ENCODE data around the gene ZNF277. TPM values are rescaled to one million over a fixed set of nuclear protein-coding genes. Genes with fewer than 3 reads are reported as not detected.

The ZNF277 gene
- total RNA-seq, 2 experiments from 2014 or later, result 14.8 to 15.6 TPM

- DNase-seq (no peak), ATAC-seq (no peak)
- H3K36me3 Mint-ChIP-seq (ENCODE audit: low read depth), result no peaks in the 10 kb centered on the region
- ChIA-PET POLR2A (interaction anchor here (0.7 kb wide), 1 partner anchor 239 kb away, joined by 4 read pairs; no protein-coding TSS in a partner anchor), CTCF (no interaction called here)
- no peak overlapping the region for H3K4me3 Mint-ChIP-seq
- H3K4me1 Mint-ChIP-seq (ENCODE audit: low read depth), result peaks cover 10% of the 10 kb centered on the region
- no peak overlapping the region for H3K27ac Mint-ChIP-seq
- no peaks in the 10 kb centered on the region for H3K9me3 Mint-ChIP-seq (ENCODE audit: insufficient read depth)
- no peaks in the 10 kb centered on the region for H3K27me3 Mint-ChIP-seq (ENCODE audit: low read depth)
Measured at GRCh38 chr7:112266141-112266540, 59.6 kb downstream of the ZNF277 start.

DNA sequence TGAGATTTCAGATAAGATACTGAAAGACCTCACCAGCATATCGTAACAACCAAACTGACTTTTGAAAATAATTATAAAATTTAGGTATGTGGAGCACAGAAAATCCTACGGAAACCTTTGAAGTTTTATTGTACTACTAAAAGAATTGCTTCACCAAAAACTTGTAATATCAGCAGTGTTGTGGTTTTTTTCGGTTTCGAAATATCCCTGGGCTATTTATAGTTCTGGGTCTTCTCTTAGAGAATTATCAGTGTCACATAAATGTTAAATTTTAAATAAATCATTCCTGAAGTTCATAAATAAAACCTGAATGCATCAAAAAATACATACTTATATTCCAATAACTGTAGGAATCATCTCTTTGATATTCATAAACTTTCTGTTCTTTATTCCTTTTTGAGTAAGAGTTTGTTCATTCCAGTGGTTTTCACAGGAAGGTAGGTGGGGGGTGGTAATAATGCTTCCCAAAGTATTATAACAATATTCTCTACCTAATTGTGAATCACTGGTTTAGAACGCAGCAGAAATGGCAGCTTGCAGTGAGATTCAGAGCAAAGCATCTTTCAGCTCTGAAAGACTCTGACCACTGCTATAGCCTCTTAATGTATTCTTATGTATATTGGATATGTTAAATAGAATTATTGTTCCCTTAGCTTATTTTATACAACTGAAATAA lies 60.2 kb downstream of the ZNF277 start:
- ChIA-PET POLR2A (no interaction called here), CTCF (interaction anchor here (1.8 kb wide), 1 partner anchor 12 kb away, joined by 4 read pairs; no protein-coding TSS in a partner anchor)
- Mint-ChIP-seq H3K4me1 (ENCODE audit: low read depth) (peaks cover 10% of the 10 kb centered on the region), H3K4me3 (no peak overlapping the region), H3K27ac (no peak overlapping the region), H3K9me3 (ENCODE audit: insufficient read depth) (no peaks in the 10 kb centered on the region), H3K27me3 (ENCODE audit: low read depth) (no peaks in the 10 kb centered on the region), H3K36me3 (ENCODE audit: low read depth) (no peaks in the 10 kb centered on the region)
- no peak for ATAC-seq
- DNase-seq, result no peak

- Mint-ChIP-seq H3K27me3 (ENCODE audit: low read depth) (no peaks in the 10 kb centered on the region), H3K4me1 (ENCODE audit: low read depth) (peaks cover 13% of the 10 kb centered on the region), H3K4me3 (no peak overlapping the region), H3K27ac (no peak overlapping the region), H3K36me3 (ENCODE audit: low read depth) (no peaks in the 10 kb centered on the region), H3K9me3 (ENCODE audit: insufficient read depth) (no peaks in the 10 kb centered on the region)
- ChIA-PET POLR2A (no interaction called here), CTCF (interaction anchor here (1.8 kb wide), 1 partner anchor 13 kb away, joined by 4 read pairs; no protein-coding TSS in a partner anchor)
- no peak for DNase-seq
- ATAC-seq, result no peak
Measured at GRCh38 chr7:112267944-112268691, 61.6 kb downstream of the ZNF277 start.

DNA sequence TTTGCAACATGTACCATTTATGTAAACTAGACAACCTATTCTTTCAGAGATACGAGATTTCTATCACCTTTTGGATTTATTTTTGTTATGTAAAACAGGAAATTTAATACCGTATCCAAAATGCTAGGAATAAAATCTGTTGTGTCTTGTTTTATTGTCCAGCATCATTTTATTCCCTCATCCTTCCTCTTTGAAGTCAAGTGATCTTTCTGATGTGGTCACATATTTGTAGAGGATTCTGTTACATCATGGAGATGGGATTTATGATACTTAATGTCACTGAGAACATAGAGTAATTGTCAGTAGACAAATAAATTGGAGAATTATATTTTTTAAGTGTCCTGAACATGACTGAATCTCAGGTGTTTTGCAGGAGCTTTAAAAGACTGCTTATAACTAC lies 64.7 kb downstream of the ZNF277 start:
- no peak for DNase-seq
- POLR2A ChIA-PET, result no interaction called here
- CTCF ChIA-PET, result no interaction called here
- Mint-ChIP-seq H3K27me3 (ENCODE audit: low read depth) (no peaks in the 10 kb centered on the region), H3K4me3 (no peak overlapping the region), H3K27ac (no peak overlapping the region), H3K4me1 (ENCODE audit: low read depth) (peaks cover 9% of the 10 kb centered on the region), H3K9me3 (ENCODE audit: insufficient read depth) (no peaks in the 10 kb centered on the region), H3K36me3 (ENCODE audit: low read depth) (no peaks in the 10 kb centered on the region)
- ATAC-seq, result no peak

DNA sequence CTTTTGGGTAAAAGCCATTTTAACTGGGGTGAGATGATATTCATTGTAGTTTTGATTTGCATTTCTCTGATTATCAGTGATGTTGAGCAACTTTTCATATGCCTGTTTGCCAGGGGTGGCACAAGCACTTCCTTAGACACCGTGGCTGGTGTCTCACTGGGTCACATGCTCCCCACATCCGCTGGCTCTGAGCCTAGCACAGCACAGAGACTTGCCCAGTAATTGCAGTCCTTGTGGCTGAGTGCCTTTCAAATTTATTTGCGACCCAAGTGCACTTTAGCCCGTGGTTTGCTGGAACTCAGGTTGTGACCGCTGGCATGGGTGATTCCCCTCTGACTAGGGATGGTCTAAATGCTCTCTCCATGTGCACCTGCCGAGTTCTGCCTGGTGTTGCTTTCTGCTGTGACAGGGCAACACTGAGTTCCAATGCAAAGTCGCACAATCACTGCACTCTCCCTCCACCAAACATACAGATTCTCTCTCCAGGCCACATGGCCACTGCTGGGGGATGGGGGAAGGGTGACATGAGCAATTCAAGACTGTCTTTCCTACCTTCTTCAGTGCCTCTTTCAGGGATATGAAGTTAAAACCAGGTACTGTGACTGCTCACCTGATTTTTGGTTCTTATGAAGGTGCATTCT lies 66.5 kb downstream of the ZNF277 start:
- ATAC-seq (no peak), DNase-seq (peak; percentile 22)
- CTCF ChIA-PET, result no interaction called here
- POLR2A ChIA-PET, result no interaction called here
- no peaks in the 10 kb centered on the region for H3K9me3 Mint-ChIP-seq (ENCODE audit: insufficient read depth)
- no peaks in the 10 kb centered on the region for H3K27me3 Mint-ChIP-seq (ENCODE audit: low read depth)
- peaks cover 3% of the 10 kb centered on the region for H3K4me1 Mint-ChIP-seq (ENCODE audit: low read depth)
- H3K4me3 Mint-ChIP-seq, result no peak overlapping the region
- no peak overlapping the region for H3K27ac Mint-ChIP-seq
- no peaks in the 10 kb centered on the region for H3K36me3 Mint-ChIP-seq (ENCODE audit: low read depth)

GRCh38 chr7:112279042-112279441 lies 72.5 kb downstream of the ZNF277 start:
- Mint-ChIP-seq H3K27me3 (ENCODE audit: low read depth) (no peaks in the 10 kb centered on the region), H3K4me1 (ENCODE audit: low read depth) (no peaks in the 10 kb centered on the region), H3K36me3 (ENCODE audit: low read depth) (no peaks in the 10 kb centered on the region), H3K27ac (no peak overlapping the region), H3K4me3 (no peak overlapping the region), H3K9me3 (ENCODE audit: insufficient read depth) (no peaks in the 10 kb centered on the region)
- POLR2A ChIA-PET, result no interaction called here
- ATAC-seq (no peak), DNase-seq (no peak)
- CTCF ChIA-PET, result no interaction called here

GRCh38 chr7:112280267-112280666 lies 73.8 kb downstream of the ZNF277 start:
- no peaks in the 10 kb centered on the region for H3K4me1 Mint-ChIP-seq (ENCODE audit: low read depth)
- ATAC-seq, result no peak
- no peaks in the 10 kb centered on the region for H3K9me3 Mint-ChIP-seq (ENCODE audit: insufficient read depth)
- H3K27me3 Mint-ChIP-seq (ENCODE audit: low read depth), result no peaks in the 10 kb centered on the region
- H3K27ac Mint-ChIP-seq, result no peak overlapping the region
- no peaks in the 10 kb centered on the region for H3K36me3 Mint-ChIP-seq (ENCODE audit: low read depth)
- no peak for DNase-seq
- ChIA-PET POLR2A (no interaction called here), CTCF (no interaction called here)
- no peak overlapping the region for H3K4me3 Mint-ChIP-seq

DNA sequence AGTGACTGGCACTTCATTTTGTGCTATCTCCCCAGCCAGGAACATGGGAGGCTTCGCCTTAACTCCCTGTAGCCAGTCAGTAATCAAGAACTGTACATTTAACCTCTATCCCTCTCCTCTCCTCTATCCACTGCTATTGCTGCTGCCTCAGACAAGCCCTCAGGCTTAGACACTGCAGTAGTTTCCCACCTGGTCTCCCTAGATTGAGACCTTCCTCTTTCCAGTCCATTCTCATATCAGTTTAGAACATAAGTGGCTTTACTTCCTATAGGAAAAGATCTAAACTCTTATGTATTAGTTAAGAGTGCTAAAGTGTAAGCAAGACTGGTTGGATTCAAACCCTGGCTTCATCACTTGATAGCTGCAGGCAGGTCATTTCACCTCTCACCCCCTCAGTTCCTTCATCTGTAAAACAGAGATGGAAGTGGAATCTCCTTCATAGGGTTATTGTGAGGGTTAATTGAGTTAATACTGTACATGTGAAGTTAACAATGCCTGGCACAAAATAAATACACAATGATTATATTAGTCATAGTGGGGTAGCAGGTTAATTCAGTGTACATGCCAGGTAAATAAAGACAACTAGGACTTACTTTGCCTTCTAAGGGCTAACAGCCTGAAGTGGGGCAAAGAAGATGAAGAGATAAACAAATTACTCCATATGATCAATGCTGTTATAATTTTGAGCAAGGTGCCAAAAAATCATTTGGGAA lies 76.1 kb downstream of the ZNF277 start:
- Mint-ChIP-seq H3K27me3 (ENCODE audit: low read depth) (no peaks in the 10 kb centered on the region), H3K9me3 (ENCODE audit: insufficient read depth) (no peaks in the 10 kb centered on the region), H3K4me1 (ENCODE audit: low read depth) (peaks cover 4% of the 10 kb centered on the region), H3K36me3 (ENCODE audit: low read depth) (no peaks in the 10 kb centered on the region), H3K4me3 (no peak overlapping the region), H3K27ac (no peak overlapping the region)
- ChIA-PET CTCF (no interaction called here), POLR2A (no interaction called here)
- DNase-seq (no peak), ATAC-seq (no peak)

GRCh38 chr7:112283382-112283910 lies 77.0 kb downstream of the ZNF277 start:
- Mint-ChIP-seq H3K4me1 (ENCODE audit: low read depth) (peaks cover 4% of the 10 kb centered on the region), H3K27me3 (ENCODE audit: low read depth) (no peaks in the 10 kb centered on the region), H3K9me3 (ENCODE audit: insufficient read depth) (no peaks in the 10 kb centered on the region), H3K36me3 (ENCODE audit: low read depth) (no peaks in the 10 kb centered on the region), H3K27ac (no peak overlapping the region), H3K4me3 (no peak overlapping the region)
- DNase-seq (no peak), ATAC-seq (no peak)
- POLR2A ChIA-PET, result no interaction called here
- CTCF ChIA-PET, result no interaction called here

GRCh38 chr7:112286250-112287086 lies 80.0 kb downstream of the ZNF277 start:
- POLR2A ChIA-PET, result no interaction called here
- CTCF ChIA-PET, result no interaction called here
- no peak overlapping the region for H3K27ac Mint-ChIP-seq
- DNase-seq, result no peak
- no peak for ATAC-seq
- H3K27me3 Mint-ChIP-seq (ENCODE audit: low read depth), result no peaks in the 10 kb centered on the region
- no peaks in the 10 kb centered on the region for H3K9me3 Mint-ChIP-seq (ENCODE audit: insufficient read depth)
- peaks cover 4% of the 10 kb centered on the region for H3K4me1 Mint-ChIP-seq (ENCODE audit: low read depth)
- H3K36me3 Mint-ChIP-seq (ENCODE audit: low read depth), result peaks cover 2% of the 10 kb centered on the region
- H3K4me3 Mint-ChIP-seq, result no peak overlapping the region

- peaks cover 4% of the 10 kb centered on the region for H3K4me1 Mint-ChIP-seq (ENCODE audit: low read depth)
Measured at GRCh38 chr7:112288301-112288700, 81.8 kb downstream of the ZNF277 start.

More at GRCh38 chr7:112288301-112288700, 81.8 kb downstream of the ZNF277 start:
- ChIA-PET CTCF (no interaction called here), POLR2A (no interaction called here)
- no peak overlapping the region for H3K4me3 Mint-ChIP-seq
- no peaks in the 10 kb centered on the region for H3K9me3 Mint-ChIP-seq (ENCODE audit: insufficient read depth)
- no peak for DNase-seq
- H3K27me3 Mint-ChIP-seq (ENCODE audit: low read depth), result no peaks in the 10 kb centered on the region
- H3K27ac Mint-ChIP-seq, result no peak overlapping the region
- no peak for ATAC-seq
- H3K36me3 Mint-ChIP-seq (ENCODE audit: low read depth), result peaks cover 2% of the 10 kb centered on the region

All from activated CD8-positive, alpha-beta T cell treated with anti-CD3 and anti-CD28 coated beads, Interleukin-2, amount 10 ng/mL, durations not matched to agents 7 days and 5 days (primary cell).